ENCODE data around the gene TRIM8. TPM values are rescaled to one million over a fixed set of nuclear protein-coding genes. Genes with fewer than 3 reads are reported as not detected.

The TRIM8 gene
- total and polyA plus RNA-seq, 2 of the 4 experiments (the other 2 are of a cell fraction), result 25.5 to 126 TPM

DNA sequence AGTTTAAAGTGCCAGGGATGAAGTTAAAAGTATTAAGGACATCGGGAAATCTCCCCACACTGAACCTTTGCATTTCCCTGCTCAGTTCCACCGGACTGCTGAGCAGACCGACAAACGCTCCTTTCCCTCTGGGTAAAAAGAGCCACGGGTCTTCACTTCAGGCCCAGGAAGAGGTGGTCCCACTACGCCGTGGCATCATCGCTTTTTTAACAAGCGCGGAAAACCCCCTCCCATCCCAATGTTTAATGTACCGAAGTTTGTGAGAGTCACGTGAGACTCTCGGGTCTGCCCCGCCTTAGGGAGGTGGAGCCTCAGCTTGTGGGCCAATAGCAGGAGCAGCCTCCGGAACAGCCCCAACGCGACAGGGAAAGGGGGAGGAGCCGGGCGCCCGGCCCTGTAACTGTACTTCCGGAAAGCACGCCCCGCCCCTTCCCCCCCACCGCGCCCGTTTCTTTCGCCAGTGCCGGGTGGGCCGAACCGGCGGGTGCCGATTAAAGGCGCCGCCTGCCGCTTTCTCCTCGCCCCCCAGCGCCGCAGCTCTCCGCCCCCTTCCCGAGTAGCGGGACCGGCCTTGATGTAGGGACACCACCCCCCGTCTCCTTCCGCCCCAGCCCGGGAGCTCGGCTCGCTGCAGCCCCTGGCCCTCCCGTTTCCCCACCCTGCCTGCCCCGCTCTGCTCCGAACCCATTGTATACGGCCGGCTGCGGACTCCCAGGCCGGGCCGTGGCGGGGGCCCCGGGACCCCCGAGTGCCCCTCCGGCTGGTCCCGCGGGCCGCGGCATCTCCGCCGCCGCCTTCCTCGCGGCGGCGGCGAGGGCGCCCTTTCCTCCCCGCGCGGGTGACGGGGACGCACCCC lies 2.2 kb upstream of the TRIM8 start:
- DNase-seq (peak; percentile 97), ATAC-seq (ENCODE audit: low read depth) (peak; percentile 71)
- Histone ChIP-seq H2BK5ac (ENCODE audit: low read depth, low read length, poor library complexity, severe bottlenecking) (peak overlapping the region; percentile 92), H2BK120ac (ENCODE audit: low read depth, low read length) (peak overlapping the region; percentile 41), H3K27ac (ENCODE audit: insufficient read depth, low read length) (peak overlapping the region; percentile 95), H4K5ac (ENCODE audit: low read depth, low read length) (peak overlapping the region; percentile 69), H4K20me1 (ENCODE audit: insufficient read depth, low read length) (peaks cover 27% of the 10 kb centered on the region), H2AFZ (replicated peaks; ENCODE audit: low read length, poor library complexity) (peak overlapping the region; percentile 92), H2BK15ac (ENCODE audit: low read depth, low read length) (peak overlapping the region; percentile 50; the same call in 1 of the 3 replicates), H2AK5ac (ENCODE audit: low read depth, low read length) (peak overlapping the region; percentile 71), H3K4me2 (ENCODE audit: low read depth, low read length) (peak overlapping the region; percentile 92), H3K4me3 (ENCODE audit: insufficient read depth, low read depth, low read length) (peak overlapping the region; percentile 77), H3K4ac (ENCODE audit: low read depth, low read length) (peak overlapping the region; percentile 78), H2AK9ac (replicated peaks; ENCODE audit: low read depth, low read length, poor library complexity) (peak overlapping the region; percentile 98), H3K9me1 (ENCODE audit: insufficient read depth, low read length) (0 out of 2 replicates have a peak, but pooled peaks cover 3% of the 10 kb centered on the region), H2BK20ac (ENCODE audit: low read depth, low read length) (no peak overlapping the region), H3K18ac (ENCODE audit: low read depth, low read length) (peak overlapping the region; percentile 89), H3K56ac (ENCODE audit: extremely low read depth, insufficient read depth, low read length) (peak overlapping the region; percentile 85), H4K8ac (ENCODE audit: low read depth in 2 of 2, low read length in 2 of 2) (peak overlapping the region; percentile 82 to 98), H4K91ac (ENCODE audit: insufficient read depth, low read depth, low read length) (peak overlapping the region; percentile 86), H3K27me3 (ENCODE audit: control insufficient read depth, insufficient read depth, low read length) (no peaks in the 10 kb centered on the region), H3K14ac (replicated peaks; ENCODE audit: low read depth, low read length) (peak overlapping the region; percentile 50), H3K4me1 (ENCODE audit: control insufficient read depth, insufficient read depth, low read length) (peaks cover 2% of the 10 kb centered on the region; the same call in 1 of the 2 replicates), H3K79me1 (ENCODE audit: low read depth in 1 of 2, low read length in 2 of 2) (peaks cover 0 to 14% of the 10 kb centered on the region in 2 experiments; a peak in 2 of 4 replicates), H3K9me3 (ENCODE audit: control insufficient read depth, insufficient read depth, low read length) (no peaks in the 10 kb centered on the region), H3K9ac (ENCODE audit: low read depth, low read length) (peak overlapping the region; percentile 94), H3K23ac (ENCODE audit: low read depth, low read length) (peak overlapping the region; percentile 55), H3K36me3 (ENCODE audit: control insufficient read depth, insufficient read depth, low read length) (peaks cover 3% of the 10 kb centered on the region; the same call in 1 of the 2 replicates)
- 0% methylated on average over 23 of the region's 77 CpGs; no CpG with 5 or more reads in 1 of the 2 experiments for WGBS, 2 experiments (ENCODE audit: extremely low coverage in 2 of 2, insufficient read length in 1 of 2)
- ChIA-PET CTCF (interaction anchor here (0.6 to 1.0 kb wide), 3 partner anchors 10 to 1500 kb away, joined by 3 read pairs; no protein-coding TSS in a partner anchor), POLR2A (ENCODE audit: unreplicated experiment) (interaction anchor here (0.7 to 1.4 kb wide), 2 partner anchors 14 kb away, joined by 3 to 12 read pairs; no protein-coding TSS in a partner anchor)
- in situ Hi-C loops (cut with MboI; ENCODE audit: low sequenced_read_pairs) (no loop called here), intact Hi-C loops (cut with micrococcal nuclease) (loop anchor here (1.0 to 10.0 kb wide), 2 partner anchors 13 to 247 kb away; partner anchors contain the start of gene NFKB2), dilution Hi-C loops (cut with HindIII; ENCODE audit: low sequenced_read_pairs, unreplicated experiment) (no loop called here)
- BruUV-seq (replicated peaks), result no TSS peak
- TF ChIP-seq CHD1 (IDR thresholded peaks at IDR 0.05; ENCODE audit: low read depth, low read length) (no peak), RFX5 (IDR thresholded peaks at IDR 0.05; ENCODE audit: low read depth, low read length) (no peak), FOS (IDR thresholded peaks at IDR 0.05; ENCODE audit: low read depth, low read length) (no peak), MAFK (IDR thresholded peaks at IDR 0.05; ENCODE audit: low read depth, low read length) (no peak), BHLHE40 (IDR thresholded peaks at IDR 0.05; ENCODE audit: low read depth, low read length) (peak; percentile 89), MXI1 (IDR thresholded peaks at IDR 0.05; ENCODE audit: borderline replicate concordance, low read depth, low read length) (no peak; the same call in 1 of the 2 replicates), MAZ (IDR thresholded peaks at IDR 0.05; ENCODE audit: borderline replicate concordance, low read depth, low read length) (peak; percentile 71; the same call in 1 of the 2 replicates), RAD21 (IDR thresholded peaks at IDR 0.05; ENCODE audit: low read length) (no peak), NFE2L2 (IDR thresholded peaks at IDR 0.05; ENCODE audit: low read depth, low read length) (no peak), CEBPB (IDR thresholded peaks at IDR 0.05; ENCODE audit: low read depth, low read length) (no peak), POLR2A (IDR thresholded peaks at IDR 0.05; ENCODE audit: low read depth, low read length) (peak; percentile 62; the same call in 1 of the 2 replicates)
- TF ChIP-seq, protein P1, sequence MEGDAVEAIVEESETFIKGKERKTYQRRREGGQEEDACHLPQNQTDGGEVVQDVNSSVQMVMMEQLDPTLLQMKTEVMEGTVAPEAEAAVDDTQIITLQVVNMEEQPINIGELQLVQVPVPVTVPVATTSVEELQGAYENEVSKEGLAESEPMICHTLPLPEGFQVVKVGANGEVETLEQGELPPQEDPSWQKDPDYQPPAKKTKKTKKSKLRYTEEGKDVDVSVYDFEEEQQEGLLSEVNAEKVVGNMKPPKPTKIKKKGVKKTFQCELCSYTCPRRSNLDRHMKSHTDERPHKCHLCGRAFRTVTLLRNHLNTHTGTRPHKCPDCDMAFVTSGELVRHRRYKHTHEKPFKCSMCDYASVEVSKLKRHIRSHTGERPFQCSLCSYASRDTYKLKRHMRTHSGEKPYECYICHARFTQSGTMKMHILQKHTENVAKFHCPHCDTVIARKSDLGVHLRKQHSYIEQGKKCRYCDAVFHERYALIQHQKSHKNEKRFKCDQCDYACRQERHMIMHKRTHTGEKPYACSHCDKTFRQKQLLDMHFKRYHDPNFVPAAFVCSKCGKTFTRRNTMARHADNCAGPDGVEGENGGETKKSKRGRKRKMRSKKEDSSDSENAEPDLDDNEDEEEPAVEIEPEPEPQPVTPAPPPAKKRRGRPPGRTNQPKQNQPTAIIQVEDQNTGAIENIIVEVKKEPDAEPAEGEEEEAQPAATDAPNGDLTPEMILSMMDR (conservative IDR thresholded peaks at IDR 0.05; ENCODE audit: low read depth, low read length), result 0 out of 2 replicates have a peak, but pooled peaks have one; percentile 0
- TF ChIP-seq, protein P2, sequence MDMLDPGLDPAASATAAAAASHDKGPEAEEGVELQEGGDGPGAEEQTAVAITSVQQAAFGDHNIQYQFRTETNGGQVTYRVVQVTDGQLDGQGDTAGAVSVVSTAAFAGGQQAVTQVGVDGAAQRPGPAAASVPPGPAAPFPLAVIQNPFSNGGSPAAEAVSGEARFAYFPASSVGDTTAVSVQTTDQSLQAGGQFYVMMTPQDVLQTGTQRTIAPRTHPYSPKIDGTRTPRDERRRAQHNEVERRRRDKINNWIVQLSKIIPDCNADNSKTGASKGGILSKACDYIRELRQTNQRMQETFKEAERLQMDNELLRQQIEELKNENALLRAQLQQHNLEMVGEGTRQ (IDR thresholded peaks at IDR 0.05; ENCODE audit: low read depth, low read length), result peak; percentile 90
